GM23248 (cell line): ENCODE measurements around the gene S100B.

Experiments used
- EZH2 ChIP-seq: fragments of 200-600 bp; sonication (generic); IDR thresholded peaks from 2 replicates; pipeline ENCODE4 v1.6.1; 2018; ENCODE audit warnings: antibody characterized with exemption, mild to moderate bottlenecking; ENCODE audit not compliant: insufficient read depth, poor library complexity, severe bottlenecking
- EZH2phosphoT487 ChIP-seq: fragments of 200-600 bp; sonication (generic); IDR thresholded peaks from 2 replicates; pipeline ENCODE4 v1.6.1; 2018; ENCODE audit warnings: antibody characterized with exemption, moderate library complexity, mild to moderate bottlenecking, low read depth; ENCODE audit not compliant: insufficient read depth

- TF ChIP-seq EZH2phosphoT487 (no peak), EZH2 (no peak)
Observed at GRCh38 chr21:46608672-46609111, 3.8 kb upstream of the S100B start.
